GM23338 (cell line): ENCODE measurements around the gene SLC16A11. TPM values are rescaled to one million over a fixed set of nuclear protein-coding genes. Genes with fewer than 3 reads are reported as not detected.
A peak's percentile ranks its signal among the peaks of the same experiment; 100 is the strongest.

ENCODE experiments used
- ATAC-seq: fragments of 200-7000 bp; cut with Tn5 transposase; 3 replicates; pipeline ENCODE4 v1.9.1; 2020
- DNase-seq: peaks from one replicate; pipeline ENCODE4 v3.0.0-alpha.2; 2015; ENCODE audit warnings: low spot score
- H2AFZ ChIP-seq: fragments of 200-600 bp; sonication (generic); 2 replicates; pipeline ENCODE4 v1.8.0; 2016; ENCODE audit warnings: antibody characterized with exemption, mild to moderate bottlenecking, moderate library complexity
- H3F3A ChIP-seq: fragments of 200-600 bp; sonication (generic); replicated peaks from 2 replicates; pipeline ENCODE4 v1.8.0; 2017; ENCODE audit warnings: antibody characterized with exemption, mixed run types, low read depth
- H3K27ac ChIP-seq: fragments of 200-600 bp; sonication (generic); 2 replicates; pipeline ENCODE4 v1.6.1; 2016; ENCODE audit warnings: low read depth
- H3K27me3 ChIP-seq: fragments of 200-600 bp; sonication (generic); 2 replicates; pipeline ENCODE4 v1.8.0; 2016; ENCODE audit warnings: mild to moderate bottlenecking, mixed run types, moderate library complexity; ENCODE audit not compliant: insufficient read depth
- H3K36me3 ChIP-seq: fragments of 200-600 bp; sonication (generic); 2 replicates; pipeline ENCODE4 v1.8.0; 2016; ENCODE audit warnings: mild to moderate bottlenecking; ENCODE audit not compliant: insufficient read depth
- H3K4me1 ChIP-seq: fragments of 200-600 bp; sonication (generic); 2 replicates; pipeline ENCODE4 v1.8.0; 2016; ENCODE audit warnings: mild to moderate bottlenecking, moderate library complexity; ENCODE audit not compliant: insufficient read depth
- H3K4me2 ChIP-seq: fragments of 200-600 bp; sonication (generic); 2 replicates; pipeline ENCODE4 v1.7.1; 2017; ENCODE audit warnings: mixed run types
- H3K4me3 ChIP-seq: fragments of 200-600 bp; sonication (generic); 2 replicates; pipeline ENCODE4 v1.6.1; 2016; ENCODE audit warnings: mixed run types
- H3K79me2 ChIP-seq: fragments of 200-600 bp; sonication (generic); replicated peaks from 2 replicates; pipeline ENCODE4 v1.8.0; 2017; ENCODE audit warnings: mild to moderate bottlenecking; ENCODE audit not compliant: insufficient read depth
- H3K9me2 ChIP-seq: fragments of 200-600 bp; sonication (generic); 2 replicates; pipeline ENCODE4 v1.8.0; 2017; ENCODE audit not compliant: insufficient read depth
- H4K20me1 ChIP-seq: fragments of 200-600 bp; sonication (generic); replicated peaks from 2 replicates; pipeline ENCODE4 v1.8.0; 2017; ENCODE audit warnings: mild to moderate bottlenecking; ENCODE audit not compliant: insufficient read depth
- H3K27ac Mint-ChIP-seq: 2 replicates; pipeline ENCODE4 v1.8.0; 2020; ENCODE audit warnings: inconsistent platforms, mild to moderate bottlenecking, moderate library complexity, mixed read lengths
- H3K27me3 Mint-ChIP-seq: 3 replicates; pipeline ENCODE4 v1.8.0; 2022; ENCODE audit warnings: low read depth, mild to moderate bottlenecking, moderate library complexity, mixed read lengths, inconsistent platforms; ENCODE audit not compliant: insufficient read depth, poor library complexity
- H3K36me3 Mint-ChIP-seq: 3 replicates; pipeline ENCODE4 v1.8.0; 2021; ENCODE audit warnings: low read depth, mild to moderate bottlenecking, inconsistent platforms, moderate library complexity, mixed read lengths
- H3K4me1 Mint-ChIP-seq: 3 replicates; pipeline ENCODE4 v1.8.0; 2020; ENCODE audit warnings: mild to moderate bottlenecking, inconsistent platforms, mixed read lengths
- H3K4me3 Mint-ChIP-seq: 3 replicates; pipeline ENCODE4 v1.8.0; 2021; ENCODE audit warnings: moderate library complexity, mild to moderate bottlenecking, inconsistent platforms, mixed read lengths
- H3K9me3 Mint-ChIP-seq: 3 replicates; pipeline ENCODE4 v1.8.0; 2020; ENCODE audit warnings: moderate library complexity, mild to moderate bottlenecking, inconsistent platforms, mixed read lengths
- NANOG ChIP-seq: IDR thresholded peaks from 2 replicates; pipeline ENCODE4 v1.6.1; 2016; ENCODE audit warnings: antibody characterized with exemption, borderline replicate concordance
- polyA plus RNA-seq: library from polyadenylated mRNA; unstranded; fragments of >200 nt; fragmentation: Nextera tagmentation; extraction: Ambion mirVana; gene quantifications from 2 replicates; pipeline ENCODE4 v1.2.1, GENCODE V29; 2016
- total RNA-seq: library from RNA; depleted of rRNA; stranded (reverse); fragments of >200 nt; shearing (Covaris generic); gene quantifications from 2 replicates; pipeline ENCODE4 v1.2.3, GENCODE V29; 2014
- TF ChIP-seq, protein P1 (sequence below): fragments of 250-450 bp; sonication (Bioruptor Pico); IDR thresholded peaks from 2 replicates; pipeline ENCODE4 v1.5.0; 2020; ENCODE audit warnings: mild to moderate bottlenecking, moderate library complexity
- TF ChIP-seq, protein P2 (sequence below): IDR thresholded peaks from one replicate; pipeline ENCODE4 v1.6.1; 2018; ENCODE audit warnings: antibody characterized with exemption; ENCODE audit not compliant: unreplicated experiment
- TF ChIP-seq, protein P3 (sequence below), 2 experiments: fragments of 200-600 bp in 1 of 2; sonication (generic) in 1 of 2; conservative IDR thresholded peaks; 2 replicates each; pipeline versions ENCODE4 v1.5.1 to v1.6.1; 2016 to 2017; ENCODE audit warnings: antibody characterized with exemption in 2 of 2, low read depth in 2 of 2, mild to moderate bottlenecking in 2 of 2, moderate library complexity in 1 of 2

The SLC16A11 gene
- total and polyA plus RNA-seq, 2 experiments from 2014 or later: 0.42 to 0.68 TPM

GRCh38 chr17:7083592-7083991 is 39.7 kb upstream of the SLC16A11 start (continued):
- TF ChIP-seq, protein P1, sequence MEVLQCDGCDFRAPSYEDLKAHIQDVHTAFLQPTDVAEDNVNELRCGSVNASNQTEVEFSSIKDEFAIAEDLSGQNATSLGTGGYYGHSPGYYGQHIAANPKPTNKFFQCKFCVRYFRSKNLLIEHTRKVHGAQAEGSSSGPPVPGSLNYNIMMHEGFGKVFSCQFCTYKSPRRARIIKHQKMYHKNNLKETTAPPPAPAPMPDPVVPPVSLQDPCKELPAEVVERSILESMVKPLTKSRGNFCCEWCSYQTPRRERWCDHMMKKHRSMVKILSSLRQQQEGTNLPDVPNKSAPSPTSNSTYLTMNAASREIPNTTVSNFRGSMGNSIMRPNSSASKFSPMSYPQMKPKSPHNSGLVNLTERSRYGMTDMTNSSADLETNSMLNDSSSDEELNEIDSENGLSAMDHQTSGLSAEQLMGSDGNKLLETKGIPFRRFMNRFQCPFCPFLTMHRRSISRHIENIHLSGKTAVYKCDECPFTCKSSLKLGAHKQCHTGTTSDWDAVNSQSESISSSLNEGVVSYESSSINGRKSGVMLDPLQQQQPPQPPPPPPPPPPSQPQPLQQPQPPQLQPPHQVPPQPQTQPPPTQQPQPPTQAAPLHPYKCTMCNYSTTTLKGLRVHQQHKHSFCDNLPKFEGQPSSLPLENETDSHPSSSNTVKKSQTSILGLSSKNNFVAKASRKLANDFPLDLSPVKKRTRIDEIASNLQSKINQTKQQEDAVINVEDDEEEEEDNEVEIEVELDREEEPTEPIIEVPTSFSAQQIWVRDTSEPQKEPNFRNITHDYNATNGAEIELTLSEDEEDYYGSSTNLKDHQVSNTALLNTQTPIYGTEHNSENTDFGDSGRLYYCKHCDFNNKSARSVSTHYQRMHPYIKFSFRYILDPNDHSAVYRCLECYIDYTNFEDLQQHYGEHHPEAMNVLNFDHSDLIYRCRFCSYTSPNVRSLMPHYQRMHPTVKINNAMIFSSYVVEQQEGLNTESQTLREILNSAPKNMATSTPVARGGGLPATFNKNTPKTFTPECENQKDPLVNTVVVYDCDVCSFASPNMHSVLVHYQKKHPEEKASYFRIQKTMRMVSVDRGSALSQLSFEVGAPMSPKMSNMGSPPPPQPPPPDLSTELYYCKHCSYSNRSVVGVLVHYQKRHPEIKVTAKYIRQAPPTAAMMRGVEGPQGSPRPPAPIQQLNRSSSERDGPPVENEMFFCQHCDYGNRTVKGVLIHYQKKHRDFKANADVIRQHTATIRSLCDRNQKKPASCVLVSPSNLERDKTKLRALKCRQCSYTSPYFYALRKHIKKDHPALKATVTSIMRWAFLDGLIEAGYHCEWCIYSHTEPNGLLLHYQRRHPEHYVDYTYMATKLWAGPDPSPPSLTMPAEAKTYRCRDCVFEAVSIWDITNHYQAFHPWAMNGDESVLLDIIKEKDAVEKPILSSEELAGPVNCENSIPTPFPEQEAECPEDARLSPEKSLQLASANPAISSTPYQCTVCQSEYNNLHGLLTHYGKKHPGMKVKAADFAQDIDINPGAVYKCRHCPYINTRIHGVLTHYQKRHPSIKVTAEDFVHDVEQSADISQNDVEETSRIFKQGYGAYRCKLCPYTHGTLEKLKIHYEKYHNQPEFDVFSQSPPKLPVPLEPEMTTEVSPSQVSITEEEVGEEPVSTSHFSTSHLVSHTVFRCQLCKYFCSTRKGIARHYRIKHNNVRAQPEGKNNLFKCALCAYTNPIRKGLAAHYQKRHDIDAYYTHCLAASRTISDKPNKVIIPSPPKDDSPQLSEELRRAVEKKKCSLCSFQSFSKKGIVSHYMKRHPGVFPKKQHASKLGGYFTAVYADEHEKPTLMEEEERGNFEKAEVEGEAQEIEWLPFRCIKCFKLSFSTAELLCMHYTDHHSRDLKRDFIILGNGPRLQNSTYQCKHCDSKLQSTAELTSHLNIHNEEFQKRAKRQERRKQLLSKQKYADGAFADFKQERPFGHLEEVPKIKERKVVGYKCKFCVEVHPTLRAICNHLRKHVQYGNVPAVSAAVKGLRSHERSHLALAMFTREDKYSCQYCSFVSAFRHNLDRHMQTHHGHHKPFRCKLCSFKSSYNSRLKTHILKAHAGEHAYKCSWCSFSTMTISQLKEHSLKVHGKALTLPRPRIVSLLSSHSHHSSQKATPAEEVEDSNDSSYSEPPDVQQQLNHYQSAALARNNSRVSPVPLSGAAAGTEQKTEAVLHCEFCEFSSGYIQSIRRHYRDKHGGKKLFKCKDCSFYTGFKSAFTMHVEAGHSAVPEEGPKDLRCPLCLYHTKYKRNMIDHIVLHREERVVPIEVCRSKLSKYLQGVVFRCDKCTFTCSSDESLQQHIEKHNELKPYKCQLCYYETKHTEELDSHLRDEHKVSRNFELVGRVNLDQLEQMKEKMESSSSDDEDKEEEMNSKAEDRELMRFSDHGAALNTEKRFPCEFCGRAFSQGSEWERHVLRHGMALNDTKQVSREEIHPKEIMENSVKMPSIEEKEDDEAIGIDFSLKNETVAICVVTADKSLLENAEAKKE: no peak
- TF ChIP-seq NANOG: no peak

DNA sequence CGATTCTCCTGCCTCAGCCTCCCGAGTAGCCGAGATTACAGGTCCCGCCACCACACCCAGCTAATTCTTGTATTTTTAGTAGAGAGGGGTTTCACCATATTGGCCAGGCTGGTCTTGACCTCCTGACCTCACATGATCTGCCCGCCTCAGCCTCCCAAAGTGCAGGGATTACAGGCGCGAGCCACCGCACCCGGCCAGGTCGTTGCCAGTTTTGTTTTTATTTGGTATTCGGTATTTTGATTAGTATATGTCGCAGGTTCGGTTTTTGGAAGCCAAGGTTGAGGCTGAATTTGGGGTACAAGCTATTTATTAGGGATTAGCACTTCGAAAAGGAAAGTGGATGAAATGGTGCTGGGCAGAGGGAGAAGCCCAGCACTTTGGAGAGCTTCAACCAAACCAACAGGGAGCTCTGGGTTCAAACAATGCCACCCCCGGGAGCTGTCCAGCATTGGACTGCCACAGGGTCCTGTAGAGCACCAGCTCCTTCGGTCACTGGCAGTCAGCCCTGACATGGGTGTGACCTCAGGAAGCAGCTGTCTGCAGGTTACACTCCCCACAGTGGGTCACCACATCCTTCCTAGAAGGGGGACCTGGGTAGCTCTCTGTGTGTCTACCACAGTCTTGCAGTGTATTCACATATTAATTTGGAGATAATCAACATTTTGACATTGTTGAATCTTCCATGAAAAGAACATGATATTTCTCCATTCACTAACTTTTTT is 37.6 kb upstream of the SLC16A11 start:
- Histone ChIP-seq H3K4me3 (no peak overlapping the region), H3K27me3 (no peaks in the 10 kb centered on the region), H3K4me2 (no peak overlapping the region), H3K27ac (no peak overlapping the region), H3K4me1 (no peaks in the 10 kb centered on the region), H4K20me1 (no peaks in the 10 kb centered on the region), H3K9me2 (0 out of 2 replicates have a peak, but pooled peaks cover 5% of the 10 kb centered on the region), H3K36me3 (no peaks in the 10 kb centered on the region), H2AFZ (no peak overlapping the region), H3K79me2 (no peaks in the 10 kb centered on the region), H3F3A (no peaks in the 10 kb centered on the region)
- TF ChIP-seq, protein P2, sequence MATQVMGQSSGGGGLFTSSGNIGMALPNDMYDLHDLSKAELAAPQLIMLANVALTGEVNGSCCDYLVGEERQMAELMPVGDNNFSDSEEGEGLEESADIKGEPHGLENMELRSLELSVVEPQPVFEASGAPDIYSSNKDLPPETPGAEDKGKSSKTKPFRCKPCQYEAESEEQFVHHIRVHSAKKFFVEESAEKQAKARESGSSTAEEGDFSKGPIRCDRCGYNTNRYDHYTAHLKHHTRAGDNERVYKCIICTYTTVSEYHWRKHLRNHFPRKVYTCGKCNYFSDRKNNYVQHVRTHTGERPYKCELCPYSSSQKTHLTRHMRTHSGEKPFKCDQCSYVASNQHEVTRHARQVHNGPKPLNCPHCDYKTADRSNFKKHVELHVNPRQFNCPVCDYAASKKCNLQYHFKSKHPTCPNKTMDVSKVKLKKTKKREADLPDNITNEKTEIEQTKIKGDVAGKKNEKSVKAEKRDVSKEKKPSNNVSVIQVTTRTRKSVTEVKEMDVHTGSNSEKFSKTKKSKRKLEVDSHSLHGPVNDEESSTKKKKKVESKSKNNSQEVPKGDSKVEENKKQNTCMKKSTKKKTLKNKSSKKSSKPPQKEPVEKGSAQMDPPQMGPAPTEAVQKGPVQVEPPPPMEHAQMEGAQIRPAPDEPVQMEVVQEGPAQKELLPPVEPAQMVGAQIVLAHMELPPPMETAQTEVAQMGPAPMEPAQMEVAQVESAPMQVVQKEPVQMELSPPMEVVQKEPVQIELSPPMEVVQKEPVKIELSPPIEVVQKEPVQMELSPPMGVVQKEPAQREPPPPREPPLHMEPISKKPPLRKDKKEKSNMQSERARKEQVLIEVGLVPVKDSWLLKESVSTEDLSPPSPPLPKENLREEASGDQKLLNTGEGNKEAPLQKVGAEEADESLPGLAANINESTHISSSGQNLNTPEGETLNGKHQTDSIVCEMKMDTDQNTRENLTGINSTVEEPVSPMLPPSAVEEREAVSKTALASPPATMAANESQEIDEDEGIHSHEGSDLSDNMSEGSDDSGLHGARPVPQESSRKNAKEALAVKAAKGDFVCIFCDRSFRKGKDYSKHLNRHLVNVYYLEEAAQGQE: peak; percentile 64
- TF ChIP-seq, protein P3, sequence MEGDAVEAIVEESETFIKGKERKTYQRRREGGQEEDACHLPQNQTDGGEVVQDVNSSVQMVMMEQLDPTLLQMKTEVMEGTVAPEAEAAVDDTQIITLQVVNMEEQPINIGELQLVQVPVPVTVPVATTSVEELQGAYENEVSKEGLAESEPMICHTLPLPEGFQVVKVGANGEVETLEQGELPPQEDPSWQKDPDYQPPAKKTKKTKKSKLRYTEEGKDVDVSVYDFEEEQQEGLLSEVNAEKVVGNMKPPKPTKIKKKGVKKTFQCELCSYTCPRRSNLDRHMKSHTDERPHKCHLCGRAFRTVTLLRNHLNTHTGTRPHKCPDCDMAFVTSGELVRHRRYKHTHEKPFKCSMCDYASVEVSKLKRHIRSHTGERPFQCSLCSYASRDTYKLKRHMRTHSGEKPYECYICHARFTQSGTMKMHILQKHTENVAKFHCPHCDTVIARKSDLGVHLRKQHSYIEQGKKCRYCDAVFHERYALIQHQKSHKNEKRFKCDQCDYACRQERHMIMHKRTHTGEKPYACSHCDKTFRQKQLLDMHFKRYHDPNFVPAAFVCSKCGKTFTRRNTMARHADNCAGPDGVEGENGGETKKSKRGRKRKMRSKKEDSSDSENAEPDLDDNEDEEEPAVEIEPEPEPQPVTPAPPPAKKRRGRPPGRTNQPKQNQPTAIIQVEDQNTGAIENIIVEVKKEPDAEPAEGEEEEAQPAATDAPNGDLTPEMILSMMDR (conservative IDR thresholded peaks at IDR 0.05; ENCODE audit: low read depth in 2 of 2): no peak
- no peak for DNase-seq
- H3K4me3 Mint-ChIP-seq: no peak overlapping the region
- H3K36me3 Mint-ChIP-seq: no peaks in the 10 kb centered on the region; the same call in 2 of the 3 replicates
- no peaks in the 10 kb centered on the region; the same call in 2 of the 3 replicates for H3K4me1 Mint-ChIP-seq
- H3K9me3 Mint-ChIP-seq: no peaks in the 10 kb centered on the region; the same call in 2 of the 3 replicates
- no peak for ATAC-seq
- peaks cover 13% of the 10 kb centered on the region for H3K27me3 Mint-ChIP-seq
- H3K27ac Mint-ChIP-seq: no peak overlapping the region
